ENCODE data around the gene CLN6. TPM values are rescaled to one million over a fixed set of nuclear protein-coding genes. Genes with fewer than 3 reads are reported as not detected.

The CLN6 gene
- total RNA-seq, 1 experiment from 2014 or later = 71.9 TPM

GRCh38 chr15:68200016-68200861, 29.3 kb downstream of the CLN6 start:
- no peak overlapping the region for H3K14ac ChIP-seq (ENCODE audit: insufficient read depth, low read length)
- H2BK20ac ChIP-seq (ENCODE audit: low read depth, low read length, poor library complexity, severe bottlenecking) = no peak overlapping the region
- H3K9ac ChIP-seq (ENCODE audit: extremely low read depth, insufficient read length, low read length) = no peak overlapping the region
- H2AFZ ChIP-seq (ENCODE audit: low read length) = no peak overlapping the region
- H2AK5ac ChIP-seq (ENCODE audit: insufficient read length, low read length) = no peak overlapping the region
- H3K4ac ChIP-seq (ENCODE audit: low read depth, low read length) = no peak overlapping the region
- Mint-ChIP-seq H3K27me3 (ENCODE audit: low read depth) (no peaks in the 10 kb centered on the region; the same call in none of the 2 replicates), H3K27ac (peak overlapping the region in 1 of 3 experiments; percentile 36; a peak in 2 of 7 replicates), H3K4me1 (peaks cover 22 to 38% of the 10 kb centered on the region in 2 experiments), H3K4me3 (no peak overlapping the region), H3K9me3 (no peaks in the 10 kb centered on the region), H3K36me3 (ENCODE audit: insufficient read depth in 1 of 3, low read depth in 3 of 3) (peaks cover 0 to 15% (median 4%) of the 10 kb centered on the region in 3 experiments; a peak in 5 of 7 replicates)
- no peak overlapping the region for H3K56ac ChIP-seq (ENCODE audit: insufficient read length, low read depth, low read length)
- H3K4me1 ChIP-seq (ENCODE audit: insufficient read depth, low read length) = no peaks in the 10 kb centered on the region; the same call in 1 of the 2 replicates
- H3K27ac ChIP-seq (ENCODE audit: insufficient read length, low read depth, low read length) = no peak overlapping the region
- no peak for DNase-seq
- no peak overlapping the region for H2BK12ac ChIP-seq (ENCODE audit: insufficient read length, low read depth, low read length)
- TF ChIP-seq CTCF (conservative IDR thresholded peaks at IDR 0.05) = no peak
- no peak overlapping the region for H4K91ac ChIP-seq (ENCODE audit: insufficient read length, low read depth, low read length)
- H3K79me2 ChIP-seq (ENCODE audit: insufficient read depth, low read length) = no peaks in the 10 kb centered on the region
- no peak overlapping the region for H2BK120ac ChIP-seq (ENCODE audit: low read depth, low read length, poor library complexity, severe bottlenecking)
- no peak overlapping the region for H3K23ac ChIP-seq (ENCODE audit: insufficient read length, low read depth, low read length)
- H3K79me1 ChIP-seq (ENCODE audit: insufficient read depth, low read depth, low read length, poor library complexity, severe bottlenecking) = no peaks in the 10 kb centered on the region
- H3T11ph ChIP-seq (ENCODE audit: low read length) = no peak overlapping the region
- WGBS (ENCODE audit: extremely low coverage, insufficient read length, low lambda C conversion rate) = no CpG with 5 or more reads among the region's 16 CpGs
- H4K20me1 ChIP-seq (ENCODE audit: control insufficient read depth, insufficient read depth, insufficient read length) = no peaks in the 10 kb centered on the region
- no peaks in the 10 kb centered on the region for H3K9me3 ChIP-seq (ENCODE audit: control insufficient read depth, low read depth, low read length)
- H3K27me3 ChIP-seq (ENCODE audit: insufficient read depth, low read length) = no peaks in the 10 kb centered on the region
- no peaks in the 10 kb centered on the region for H3K23me2 ChIP-seq (ENCODE audit: insufficient read length, low read depth, low read length, poor library complexity, severe bottlenecking)
- no peak overlapping the region for H2BK5ac ChIP-seq (ENCODE audit: insufficient read length, low read length)
- H2BK15ac ChIP-seq (ENCODE audit: low read depth, low read length) = no peak overlapping the region
- H3K4me2 ChIP-seq (ENCODE audit: insufficient read depth, insufficient read length, low read length) = no peak overlapping the region
- no peak overlapping the region for H4K5ac ChIP-seq (ENCODE audit: insufficient read length, low read depth, low read length)
- no peak overlapping the region for H4K8ac ChIP-seq (replicated peaks; ENCODE audit: insufficient read length, low read depth, low read length)
- no peak overlapping the region for H3K18ac ChIP-seq (ENCODE audit: insufficient read length, low read depth, low read length)

All from H9 (cell line).